Bronchial epithelial cell (primary cell): ENCODE results near the gene TDRD3. TPM values are rescaled to one million over a fixed set of nuclear protein-coding genes. Genes with fewer than 3 reads are reported as not detected.

Experiments used
- DNase-seq: peaks from one replicate; pipeline ENCODE4 v3.0.0-alpha.2; 2010; ENCODE audit warnings: low read depth
- FAIRE-seq: peaks from 2 replicates; lab custom pipeline; 2011; peaks lifted over from hg19 to GRCh38; lab: Jason Lieb, UNC
- H3K27me3 ChIP-seq: 2 replicates; pipeline ENCODE4 v1.5.1; 2011; ENCODE audit warnings: low read length; ENCODE audit not compliant: control insufficient read depth, insufficient read depth
- H3K36me3 ChIP-seq: 2 replicates; pipeline ENCODE4 v1.5.1; 2011; ENCODE audit warnings: low read length; ENCODE audit not compliant: control insufficient read depth, insufficient read depth
- H3K4me3 ChIP-seq: 2 replicates; pipeline ENCODE4 v1.5.1; 2011; ENCODE audit warnings: mild to moderate bottlenecking, low read depth, low read length, control low read depth
- CTCF ChIP-seq: IDR thresholded peaks from 2 replicates; pipeline ENCODE4 v1.5.1; 2011; ENCODE audit warnings: mild to moderate bottlenecking, moderate library complexity, low read length, control low read depth, inconsistent platforms; ENCODE audit not compliant: insufficient read depth, severe bottlenecking
- total RNA-seq: library from RNA; depleted of rRNA; stranded (reverse); fragments of >200 nt; gene quantifications from 2 replicates; pipeline ENCODE4 v1.2.1, GENCODE V29; 2014

The TDRD3 gene
- total RNA-seq, 1 donor from 2014 or later, result 12.4 TPM

DNA sequence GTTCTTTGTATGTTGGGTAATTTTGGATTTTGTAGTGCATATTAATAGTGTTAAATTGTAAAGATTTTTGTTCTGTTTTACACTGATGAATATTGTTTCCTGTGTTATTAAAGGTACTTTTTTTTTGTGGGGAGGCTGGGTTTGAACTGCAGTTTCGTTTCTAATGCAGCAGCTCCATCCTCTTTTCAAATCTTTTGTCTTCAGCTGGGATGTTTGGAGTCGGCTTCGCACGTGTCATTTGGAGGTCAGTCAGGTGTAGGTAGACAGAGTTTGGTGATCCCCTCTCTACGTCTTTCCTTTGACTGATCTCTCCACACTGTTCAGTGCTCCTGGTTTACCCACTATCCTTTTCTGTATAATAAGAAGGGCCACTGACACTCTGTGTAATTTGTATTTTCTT is 30.3 kb downstream of the TDRD3 start:
- DNase-seq, result no peak
- no peaks in the 10 kb centered on the region for H3K27me3 ChIP-seq
- no peak for TF ChIP-seq CTCF
- no peak overlapping the region for H3K4me3 ChIP-seq
- no peaks in the 10 kb centered on the region for H3K36me3 ChIP-seq
- FAIRE-seq, result no peak

- no peaks in the 10 kb centered on the region for H3K36me3 ChIP-seq
- FAIRE-seq (no peak), DNase-seq (peak; percentile 70)
- peak; percentile 58 for TF ChIP-seq CTCF
- no peak overlapping the region for H3K4me3 ChIP-seq
- no peaks in the 10 kb centered on the region for H3K27me3 ChIP-seq
These were observed 34.2 kb downstream of the TDRD3 start for GRCh38 chr13:60431108-60431700.

DNA sequence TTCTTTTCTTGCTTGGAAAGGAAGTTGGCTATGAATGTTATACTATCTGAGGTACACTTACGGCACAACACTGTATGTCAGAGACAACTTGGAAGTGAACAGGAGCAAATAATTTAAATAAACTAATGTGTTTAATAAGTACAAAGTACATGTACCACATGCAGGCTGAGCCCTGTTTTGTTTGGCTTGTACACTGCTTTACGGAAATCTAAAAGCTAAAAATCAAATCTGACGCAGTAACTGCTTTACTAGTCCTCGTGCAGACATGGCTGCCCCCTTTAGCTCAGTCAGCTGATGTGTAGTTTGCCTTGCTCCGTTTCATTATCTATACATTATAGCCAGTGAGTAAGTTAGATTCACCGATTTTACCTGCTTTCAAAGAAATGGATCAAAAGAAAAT is 36.5 kb downstream of the TDRD3 start:
- no peak for TF ChIP-seq CTCF

GRCh38 chr13:60435762-60436374 is 38.8 kb downstream of the TDRD3 start:
- FAIRE-seq, result no peak
- H3K27me3 ChIP-seq, result no peaks in the 10 kb centered on the region
- no peak for DNase-seq
- no peak for TF ChIP-seq CTCF
- H3K4me3 ChIP-seq, result no peak overlapping the region
- no peaks in the 10 kb centered on the region for H3K36me3 ChIP-seq

More for the DNA sequence above, 36.5 kb downstream of the TDRD3 start:
- H3K36me3 ChIP-seq, result no peaks in the 10 kb centered on the region
- no peaks in the 10 kb centered on the region for H3K27me3 ChIP-seq
- FAIRE-seq (no peak), DNase-seq (peak; percentile 32)
- H3K4me3 ChIP-seq, result peak overlapping the region; percentile 19

GRCh38 chr13:60439201-60439600 is 42.2 kb downstream of the TDRD3 start:
- H3K4me3 ChIP-seq, result no peak overlapping the region
- no peak for FAIRE-seq
- H3K27me3 ChIP-seq, result no peaks in the 10 kb centered on the region
- H3K36me3 ChIP-seq, result no peaks in the 10 kb centered on the region
- TF ChIP-seq CTCF, result no peak
- DNase-seq, result no peak
